ENCODE measurements around the gene ZBTB4. TPM values are rescaled to one million over a fixed set of nuclear protein-coding genes. Genes with fewer than 3 reads are reported as not detected.

The ZBTB4 gene
- polyA plus RNA-seq, 1 donor from 2014 or later = 8.0 TPM

DNA sequence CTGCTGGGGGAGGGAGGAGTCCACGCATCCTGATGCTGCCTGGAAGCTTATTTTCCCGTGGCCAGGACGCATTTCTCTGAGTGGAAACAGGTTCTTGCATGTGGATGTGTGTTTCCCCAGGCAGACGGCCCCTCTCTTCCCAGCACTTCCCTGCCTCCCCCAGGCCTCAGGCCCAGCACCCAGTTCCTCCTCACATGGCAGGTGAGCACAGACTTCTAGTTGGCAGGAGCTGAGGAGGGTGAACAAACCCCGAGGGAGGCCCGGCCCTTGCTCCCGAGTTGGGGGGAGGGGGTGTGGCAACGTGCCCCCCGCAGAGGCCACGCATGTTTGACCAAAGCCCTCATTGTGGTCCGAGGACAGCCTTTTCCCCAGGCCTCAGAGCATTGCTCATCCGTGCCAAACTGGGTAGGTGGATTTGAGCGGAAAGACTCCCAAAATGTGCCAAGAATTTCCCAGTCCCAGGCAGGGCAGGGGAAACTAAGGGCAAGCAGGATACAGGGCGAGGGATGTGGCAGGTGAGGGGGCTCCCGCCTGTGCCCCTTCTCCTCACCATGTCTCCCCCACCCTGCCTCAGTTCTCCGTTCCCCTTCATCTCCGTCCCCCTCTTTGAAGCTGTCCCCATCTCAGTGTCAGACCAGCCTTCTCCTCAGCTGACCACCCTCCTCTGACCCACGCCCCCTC is 60.8 kb downstream of the ZBTB4 start:
- Histone ChIP-seq H4K20me1 (ENCODE audit: insufficient read depth) (peaks cover 4% of the 10 kb centered on the region), H3K27me3 (ENCODE audit: insufficient read depth, low read depth, low read length) (no peaks in the 10 kb centered on the region), H2AFZ (ENCODE audit: low read depth, low read length) (no peak overlapping the region), H3K9ac (ENCODE audit: low read length) (no peak overlapping the region), H3K4me3 (ENCODE audit: low read length) (no peak overlapping the region), H3K4me2 (ENCODE audit: low read length) (no peak overlapping the region), H3K27ac (ENCODE audit: low read length) (no peak overlapping the region), H3K9me3 (ENCODE audit: low read length) (no peaks in the 10 kb centered on the region), H3F3A (ENCODE audit: insufficient read depth, low read length, poor library complexity, severe bottlenecking) (no peaks in the 10 kb centered on the region), H3K9me2 (ENCODE audit: insufficient read depth, low read length) (no peaks in the 10 kb centered on the region), H3K36me3 (ENCODE audit: insufficient read depth, low read length) (no peaks in the 10 kb centered on the region), H3K79me2 (replicated peaks; ENCODE audit: insufficient read depth, low read length) (no peaks in the 10 kb centered on the region)
- no peak for TF ChIP-seq TAF1 (IDR thresholded peaks at IDR 0.05; ENCODE audit: low read depth)
- TF ChIP-seq MXI1 (conservative IDR thresholded peaks at IDR 0.05; ENCODE audit: poor library complexity, severe bottlenecking) = no peak
- no peak for TF ChIP-seq EP300 (conservative IDR thresholded peaks at IDR 0.05; ENCODE audit: poor library complexity, severe bottlenecking)
- TF ChIP-seq RAD21 (conservative IDR thresholded peaks at IDR 0.05) = no peak
- no peak for TF ChIP-seq EZH2 (IDR thresholded peaks at IDR 0.05; ENCODE audit: borderline replicate concordance, insufficient read depth, low read length, poor library complexity, severe bottlenecking)

DNA sequence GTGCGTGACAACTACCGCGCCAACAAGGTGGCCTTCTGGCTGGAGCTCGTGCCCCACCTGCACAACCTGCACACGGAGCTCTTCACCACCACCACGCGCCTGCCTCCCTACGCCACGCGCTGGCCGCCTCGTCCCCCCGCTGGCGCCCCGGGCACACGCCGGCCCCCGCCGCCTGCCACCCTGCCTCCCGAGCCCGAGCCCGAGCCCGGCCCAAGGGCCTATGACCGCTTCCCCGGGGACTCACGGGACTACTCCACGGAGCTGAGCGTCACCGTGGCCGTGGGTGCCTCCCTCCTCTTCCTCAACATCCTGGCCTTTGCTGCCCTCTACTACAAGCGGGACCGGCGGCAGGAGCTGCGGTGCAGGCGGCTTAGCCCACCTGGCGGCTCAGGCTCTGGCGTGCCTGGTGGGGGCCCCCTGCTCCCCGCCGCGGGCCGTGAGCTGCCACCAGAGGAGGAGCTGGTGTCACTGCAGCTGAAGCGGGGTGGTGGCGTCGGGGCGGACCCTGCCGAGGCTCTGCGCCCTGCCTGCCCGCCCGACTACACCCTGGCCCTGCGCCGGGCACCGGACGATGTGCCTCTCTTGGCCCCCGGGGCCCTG is 62.3 kb downstream of the ZBTB4 start:
- Histone ChIP-seq H3K9me2 (ENCODE audit: insufficient read depth, low read length) (no peaks in the 10 kb centered on the region), H3K4me2 (ENCODE audit: low read length) (no peak overlapping the region), H2AFZ (ENCODE audit: low read depth, low read length) (no peak overlapping the region), H3K27me3 (ENCODE audit: insufficient read depth, low read depth, low read length) (no peaks in the 10 kb centered on the region), H3K79me2 (replicated peaks; ENCODE audit: insufficient read depth, low read length) (no peaks in the 10 kb centered on the region), H3K9me3 (ENCODE audit: low read length) (no peaks in the 10 kb centered on the region), H3K36me3 (ENCODE audit: insufficient read depth, low read length) (no peaks in the 10 kb centered on the region), H3K4me3 (ENCODE audit: low read length) (no peak overlapping the region), H4K20me1 (ENCODE audit: insufficient read depth) (peaks cover 4% of the 10 kb centered on the region), H3F3A (ENCODE audit: insufficient read depth, low read length, poor library complexity, severe bottlenecking) (no peaks in the 10 kb centered on the region), H3K27ac (ENCODE audit: low read length) (no peak overlapping the region), H3K9ac (ENCODE audit: low read length) (no peak overlapping the region)
- TF ChIP-seq RAD21 (conservative IDR thresholded peaks at IDR 0.05) (no peak), EP300 (conservative IDR thresholded peaks at IDR 0.05; ENCODE audit: poor library complexity, severe bottlenecking) (no peak), POLR2AphosphoS5 (IDR thresholded peaks at IDR 0.05) (no peak), SMC3 (conservative IDR thresholded peaks at IDR 0.05; ENCODE audit: poor library complexity) (no peak), EZH2 (IDR thresholded peaks at IDR 0.05; ENCODE audit: borderline replicate concordance, insufficient read depth, low read length, poor library complexity, severe bottlenecking) (no peak)
- TF ChIP-seq, protein P1, sequence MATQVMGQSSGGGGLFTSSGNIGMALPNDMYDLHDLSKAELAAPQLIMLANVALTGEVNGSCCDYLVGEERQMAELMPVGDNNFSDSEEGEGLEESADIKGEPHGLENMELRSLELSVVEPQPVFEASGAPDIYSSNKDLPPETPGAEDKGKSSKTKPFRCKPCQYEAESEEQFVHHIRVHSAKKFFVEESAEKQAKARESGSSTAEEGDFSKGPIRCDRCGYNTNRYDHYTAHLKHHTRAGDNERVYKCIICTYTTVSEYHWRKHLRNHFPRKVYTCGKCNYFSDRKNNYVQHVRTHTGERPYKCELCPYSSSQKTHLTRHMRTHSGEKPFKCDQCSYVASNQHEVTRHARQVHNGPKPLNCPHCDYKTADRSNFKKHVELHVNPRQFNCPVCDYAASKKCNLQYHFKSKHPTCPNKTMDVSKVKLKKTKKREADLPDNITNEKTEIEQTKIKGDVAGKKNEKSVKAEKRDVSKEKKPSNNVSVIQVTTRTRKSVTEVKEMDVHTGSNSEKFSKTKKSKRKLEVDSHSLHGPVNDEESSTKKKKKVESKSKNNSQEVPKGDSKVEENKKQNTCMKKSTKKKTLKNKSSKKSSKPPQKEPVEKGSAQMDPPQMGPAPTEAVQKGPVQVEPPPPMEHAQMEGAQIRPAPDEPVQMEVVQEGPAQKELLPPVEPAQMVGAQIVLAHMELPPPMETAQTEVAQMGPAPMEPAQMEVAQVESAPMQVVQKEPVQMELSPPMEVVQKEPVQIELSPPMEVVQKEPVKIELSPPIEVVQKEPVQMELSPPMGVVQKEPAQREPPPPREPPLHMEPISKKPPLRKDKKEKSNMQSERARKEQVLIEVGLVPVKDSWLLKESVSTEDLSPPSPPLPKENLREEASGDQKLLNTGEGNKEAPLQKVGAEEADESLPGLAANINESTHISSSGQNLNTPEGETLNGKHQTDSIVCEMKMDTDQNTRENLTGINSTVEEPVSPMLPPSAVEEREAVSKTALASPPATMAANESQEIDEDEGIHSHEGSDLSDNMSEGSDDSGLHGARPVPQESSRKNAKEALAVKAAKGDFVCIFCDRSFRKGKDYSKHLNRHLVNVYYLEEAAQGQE (IDR thresholded peaks at IDR 0.05; ENCODE audit: borderline replicate concordance) = no peak
- TF ChIP-seq, protein P2, sequence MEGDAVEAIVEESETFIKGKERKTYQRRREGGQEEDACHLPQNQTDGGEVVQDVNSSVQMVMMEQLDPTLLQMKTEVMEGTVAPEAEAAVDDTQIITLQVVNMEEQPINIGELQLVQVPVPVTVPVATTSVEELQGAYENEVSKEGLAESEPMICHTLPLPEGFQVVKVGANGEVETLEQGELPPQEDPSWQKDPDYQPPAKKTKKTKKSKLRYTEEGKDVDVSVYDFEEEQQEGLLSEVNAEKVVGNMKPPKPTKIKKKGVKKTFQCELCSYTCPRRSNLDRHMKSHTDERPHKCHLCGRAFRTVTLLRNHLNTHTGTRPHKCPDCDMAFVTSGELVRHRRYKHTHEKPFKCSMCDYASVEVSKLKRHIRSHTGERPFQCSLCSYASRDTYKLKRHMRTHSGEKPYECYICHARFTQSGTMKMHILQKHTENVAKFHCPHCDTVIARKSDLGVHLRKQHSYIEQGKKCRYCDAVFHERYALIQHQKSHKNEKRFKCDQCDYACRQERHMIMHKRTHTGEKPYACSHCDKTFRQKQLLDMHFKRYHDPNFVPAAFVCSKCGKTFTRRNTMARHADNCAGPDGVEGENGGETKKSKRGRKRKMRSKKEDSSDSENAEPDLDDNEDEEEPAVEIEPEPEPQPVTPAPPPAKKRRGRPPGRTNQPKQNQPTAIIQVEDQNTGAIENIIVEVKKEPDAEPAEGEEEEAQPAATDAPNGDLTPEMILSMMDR (IDR thresholded peaks at IDR 0.05; ENCODE audit: poor library complexity, severe bottlenecking) = no peak

Measured in neural cell (in vitro differentiated cells).